ENCODE measurements around the gene SMG7.

The SMG7 gene

DNA sequence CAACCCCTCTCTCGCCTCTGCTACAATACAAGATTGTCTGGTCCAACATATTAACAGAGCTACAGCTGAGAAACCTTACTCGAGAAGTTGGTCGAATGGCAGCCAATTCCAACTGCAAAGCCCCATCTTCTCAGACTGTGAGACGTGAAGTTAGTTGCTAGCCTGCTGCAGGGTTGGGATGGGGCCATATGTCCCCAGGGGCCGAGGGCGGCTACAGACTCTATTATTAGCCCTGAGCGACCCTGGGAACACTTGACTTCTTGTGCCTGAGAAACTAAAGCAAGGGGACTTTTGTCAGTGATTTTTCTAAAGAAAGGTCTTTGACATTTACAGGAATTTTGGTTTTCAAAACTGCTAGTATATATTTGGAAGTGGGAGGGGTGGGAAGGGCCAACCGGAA is 104.2 kb downstream of the SMG7 start:
- Mint-ChIP-seq H3K36me3 (ENCODE audit: low read depth) (no peaks in the 10 kb centered on the region), H3K27me3 (no peaks in the 10 kb centered on the region), H3K4me1 (ENCODE audit: low read depth) (peaks cover 3% of the 10 kb centered on the region), H3K27ac (no peak overlapping the region), H3K4me3 (no peak overlapping the region), H3K9me3 (no peaks in the 10 kb centered on the region)

DNA sequence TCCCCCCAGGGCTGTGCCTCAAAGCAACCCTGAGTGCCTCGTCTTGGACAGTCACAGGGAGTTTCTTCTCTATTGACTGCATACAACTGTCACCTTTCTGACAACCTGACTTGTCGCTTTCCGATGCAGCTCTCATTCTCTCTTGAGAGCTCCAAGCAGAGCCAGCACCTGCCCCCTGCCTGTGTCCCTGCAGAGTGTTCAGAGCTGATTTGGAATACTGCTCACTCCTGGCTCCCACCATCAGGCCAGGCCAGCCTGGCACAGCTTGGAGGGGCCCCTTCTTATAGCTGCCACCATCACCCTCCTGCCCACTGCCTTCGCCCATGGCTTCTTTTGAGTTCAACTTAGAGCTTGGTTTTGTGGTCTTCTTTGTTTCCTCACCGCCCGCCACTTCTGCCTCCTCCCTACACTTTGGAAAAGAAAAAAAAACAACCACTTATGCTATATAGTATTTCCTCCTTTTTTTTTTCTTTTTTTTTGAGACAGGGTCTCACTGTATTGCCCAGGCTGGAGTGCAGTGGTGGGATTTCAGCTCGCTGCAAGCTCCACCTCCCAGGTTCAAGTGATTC is 105.7 kb downstream of the SMG7 start:
- Mint-ChIP-seq H3K27ac (no peak overlapping the region), H3K4me1 (ENCODE audit: low read depth) (peaks cover 3% of the 10 kb centered on the region), H3K4me3 (no peak overlapping the region), H3K27me3 (no peaks in the 10 kb centered on the region), H3K9me3 (no peaks in the 10 kb centered on the region), H3K36me3 (ENCODE audit: low read depth) (no peaks in the 10 kb centered on the region)

- no peaks in the 10 kb centered on the region for H3K27me3 Mint-ChIP-seq
Measured at GRCh38 chr1:183578856-183579255, 106.6 kb downstream of the SMG7 start.

GRCh38 chr1:183580281-183580682 is 108.0 kb downstream of the SMG7 start:
- H3K27ac Mint-ChIP-seq: no peak overlapping the region
- no peaks in the 10 kb centered on the region for H3K36me3 Mint-ChIP-seq (ENCODE audit: low read depth)
- H3K4me1 Mint-ChIP-seq (ENCODE audit: low read depth): peaks cover 3% of the 10 kb centered on the region
- no peaks in the 10 kb centered on the region for H3K9me3 Mint-ChIP-seq
- H3K27me3 Mint-ChIP-seq: no peaks in the 10 kb centered on the region
- H3K4me3 Mint-ChIP-seq: no peak overlapping the region

More at GRCh38 chr1:183578856-183579255, 106.6 kb downstream of the SMG7 start:
- Mint-ChIP-seq H3K4me1 (ENCODE audit: low read depth) (peaks cover 3% of the 10 kb centered on the region), H3K27ac (no peak overlapping the region), H3K4me3 (no peak overlapping the region), H3K36me3 (ENCODE audit: low read depth) (no peaks in the 10 kb centered on the region), H3K9me3 (no peaks in the 10 kb centered on the region)

GRCh38 chr1:183582021-183582713 is 109.9 kb downstream of the SMG7 start:
- Mint-ChIP-seq H3K36me3 (ENCODE audit: low read depth) (no peaks in the 10 kb centered on the region), H3K4me3 (no peak overlapping the region), H3K27me3 (no peaks in the 10 kb centered on the region), H3K9me3 (no peaks in the 10 kb centered on the region), H3K27ac (no peak overlapping the region), H3K4me1 (ENCODE audit: low read depth) (peaks cover 3% of the 10 kb centered on the region)

- H3K9me3 Mint-ChIP-seq: no peaks in the 10 kb centered on the region
- no peaks in the 10 kb centered on the region for H3K27me3 Mint-ChIP-seq
- H3K36me3 Mint-ChIP-seq (ENCODE audit: low read depth): no peaks in the 10 kb centered on the region
- H3K4me1 Mint-ChIP-seq (ENCODE audit: low read depth): peaks cover 3% of the 10 kb centered on the region
- no peak overlapping the region for H3K4me3 Mint-ChIP-seq
- H3K27ac Mint-ChIP-seq: no peak overlapping the region
Measured at GRCh38 chr1:183583466-183583865, 111.2 kb downstream of the SMG7 start.

DNA sequence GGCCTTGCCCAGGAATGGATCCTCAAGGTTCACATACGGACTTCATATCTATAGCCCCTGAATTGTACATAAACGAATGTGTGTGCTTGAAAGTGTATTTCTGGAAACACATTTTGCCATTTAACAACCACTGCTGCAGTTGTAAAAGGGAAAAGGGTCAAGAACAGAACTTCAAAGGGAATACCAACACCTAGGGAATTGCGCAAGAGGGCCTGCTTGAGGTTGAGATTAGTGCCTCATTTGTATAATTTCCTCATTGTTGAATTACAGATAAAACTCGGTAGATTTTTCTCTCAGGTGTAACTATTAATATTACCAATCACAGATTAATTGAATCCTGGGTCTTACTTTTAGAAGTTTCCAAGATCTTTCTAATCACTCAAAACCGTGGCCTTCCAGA is 111.8 kb downstream of the SMG7 start:
- H3K4me1 Mint-ChIP-seq (ENCODE audit: low read depth): peaks cover 7% of the 10 kb centered on the region
- H3K36me3 Mint-ChIP-seq (ENCODE audit: low read depth): no peaks in the 10 kb centered on the region
- H3K4me3 Mint-ChIP-seq: no peak overlapping the region
- H3K9me3 Mint-ChIP-seq: no peaks in the 10 kb centered on the region
- H3K27ac Mint-ChIP-seq: no peak overlapping the region
- no peaks in the 10 kb centered on the region for H3K27me3 Mint-ChIP-seq

- Mint-ChIP-seq H3K36me3 (ENCODE audit: low read depth) (no peaks in the 10 kb centered on the region), H3K27ac (no peak overlapping the region), H3K4me1 (ENCODE audit: low read depth) (peaks cover 16% of the 10 kb centered on the region), H3K9me3 (no peaks in the 10 kb centered on the region), H3K27me3 (no peaks in the 10 kb centered on the region), H3K4me3 (no peak overlapping the region)
Measured at GRCh38 chr1:183585038-183585437, 112.7 kb downstream of the SMG7 start.

DNA sequence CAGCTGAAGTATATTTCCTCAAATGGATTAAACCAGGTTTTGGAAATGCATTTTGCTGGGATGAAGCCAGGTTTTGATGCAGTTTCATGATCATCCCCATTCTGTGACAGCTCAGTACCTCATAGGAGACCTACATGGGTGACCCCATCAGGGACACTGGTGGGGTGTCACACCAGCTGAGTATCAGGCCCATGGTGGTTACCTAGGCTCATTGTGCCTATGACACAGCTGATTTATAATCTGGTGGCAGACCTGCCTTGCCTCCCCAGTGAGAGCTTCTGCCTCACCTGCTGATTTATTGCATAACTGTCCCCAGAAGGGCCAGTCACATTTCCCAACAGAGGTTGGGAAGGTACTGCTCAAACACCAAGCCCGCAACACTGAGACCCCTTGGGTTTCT is 114.2 kb downstream of the SMG7 start:
- H3K4me3 Mint-ChIP-seq: no peak overlapping the region
- peaks cover 27% of the 10 kb centered on the region for H3K4me1 Mint-ChIP-seq (ENCODE audit: low read depth)
- H3K9me3 Mint-ChIP-seq: no peaks in the 10 kb centered on the region
- H3K27me3 Mint-ChIP-seq: no peaks in the 10 kb centered on the region
- H3K36me3 Mint-ChIP-seq (ENCODE audit: low read depth): no peaks in the 10 kb centered on the region
- H3K27ac Mint-ChIP-seq: no peak overlapping the region

DNA sequence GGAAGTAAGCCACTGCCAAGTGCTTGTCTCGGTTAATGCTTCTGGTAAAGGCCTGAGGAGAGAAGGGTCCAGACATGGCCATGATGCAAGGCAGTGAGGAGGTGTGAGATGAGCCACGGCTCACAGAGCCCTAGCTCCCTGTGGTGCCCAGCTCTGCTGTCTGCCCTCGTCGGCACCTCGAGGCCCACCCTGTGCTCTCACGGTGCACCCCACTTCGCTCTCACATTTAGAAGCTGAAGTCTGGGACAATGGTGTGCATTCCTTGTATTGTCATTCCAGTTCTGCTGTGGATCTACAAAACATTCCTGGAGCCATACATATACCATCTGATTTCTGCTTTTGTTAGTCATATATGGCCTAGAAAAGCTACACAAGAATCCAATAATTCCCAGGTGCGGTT is 114.6 kb downstream of the SMG7 start:
- Mint-ChIP-seq H3K36me3 (ENCODE audit: low read depth) (no peaks in the 10 kb centered on the region), H3K27me3 (no peaks in the 10 kb centered on the region), H3K9me3 (no peaks in the 10 kb centered on the region), H3K4me1 (ENCODE audit: low read depth) (peaks cover 30% of the 10 kb centered on the region), H3K4me3 (no peak overlapping the region), H3K27ac (no peak overlapping the region)

DNA sequence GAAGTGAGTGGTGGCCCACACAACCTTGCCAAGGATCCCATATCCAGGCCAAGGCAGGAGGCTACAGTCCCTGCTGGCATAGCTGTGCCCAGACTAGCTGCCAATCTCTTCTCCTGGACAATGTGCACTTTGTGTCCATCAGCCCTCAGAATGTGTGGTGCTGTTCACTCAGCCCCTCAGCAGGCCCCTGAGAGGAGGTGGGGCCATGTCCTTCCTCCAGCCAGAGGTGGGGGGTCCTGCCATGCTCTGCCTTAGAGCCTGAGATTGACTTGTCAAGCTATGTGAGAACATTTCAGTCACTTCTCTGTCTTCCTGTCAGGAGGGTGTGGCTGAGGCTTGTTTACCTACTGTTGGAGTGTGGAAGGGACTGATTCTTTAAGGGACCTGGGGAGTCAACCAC is 116.5 kb downstream of the SMG7 start:
- H3K4me3 Mint-ChIP-seq: peak overlapping the region; percentile 25
- H3K9me3 Mint-ChIP-seq: no peaks in the 10 kb centered on the region
- peaks cover 3% of the 10 kb centered on the region for H3K27me3 Mint-ChIP-seq
- no peak overlapping the region for H3K27ac Mint-ChIP-seq
- no peaks in the 10 kb centered on the region for H3K36me3 Mint-ChIP-seq (ENCODE audit: low read depth)
- peaks cover 49% of the 10 kb centered on the region for H3K4me1 Mint-ChIP-seq (ENCODE audit: low read depth)

DNA sequence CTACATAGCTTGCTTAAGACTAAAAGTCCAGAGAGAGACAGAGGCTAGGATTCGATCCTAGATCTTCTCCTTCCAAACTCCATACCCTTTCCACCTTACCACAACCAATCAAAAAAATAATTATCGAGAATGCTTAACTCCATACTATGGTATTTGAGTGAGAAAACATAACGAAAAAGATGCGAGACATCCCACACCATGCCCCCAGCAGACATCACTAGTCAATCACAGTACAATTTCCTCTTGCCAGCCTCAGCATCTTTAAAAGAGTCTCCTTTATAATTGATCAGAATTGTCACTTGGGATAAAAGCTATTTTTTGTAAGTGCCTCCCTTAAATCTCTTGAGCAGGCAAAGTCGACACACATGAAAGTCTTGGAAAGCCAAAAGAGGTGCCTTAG is 117.1 kb downstream of the SMG7 start:
- Mint-ChIP-seq H3K27me3 (peaks cover 3% of the 10 kb centered on the region), H3K27ac (peak overlapping the region; percentile 84), H3K9me3 (no peaks in the 10 kb centered on the region), H3K36me3 (ENCODE audit: low read depth) (no peaks in the 10 kb centered on the region), H3K4me3 (peak overlapping the region; percentile 31), H3K4me1 (ENCODE audit: low read depth) (peaks cover 50% of the 10 kb centered on the region)

DNA sequence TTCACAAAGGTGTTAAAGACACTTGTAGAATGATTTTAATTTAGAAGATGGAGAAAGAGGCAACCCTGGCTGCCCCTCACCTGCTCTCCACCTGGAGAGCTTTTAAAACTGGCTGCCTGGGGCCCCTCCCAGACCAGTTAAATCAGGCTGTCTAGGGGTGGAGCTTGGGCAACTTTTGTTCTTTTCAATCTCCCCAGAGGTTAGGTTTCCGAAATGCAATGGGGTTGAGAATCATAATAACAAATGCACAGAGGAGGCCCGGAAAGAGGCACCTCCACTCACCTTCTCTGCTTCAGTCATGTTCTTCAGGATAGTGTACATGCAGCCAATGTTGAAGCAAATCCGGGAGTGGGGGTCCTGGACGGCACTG is 117.6 kb downstream of the SMG7 start:
- H3K9me3 Mint-ChIP-seq: no peaks in the 10 kb centered on the region
- peaks cover 50% of the 10 kb centered on the region for H3K4me1 Mint-ChIP-seq (ENCODE audit: low read depth)
- H3K27ac Mint-ChIP-seq: peak overlapping the region; percentile 84
- H3K36me3 Mint-ChIP-seq (ENCODE audit: low read depth): no peaks in the 10 kb centered on the region
- H3K4me3 Mint-ChIP-seq: peak overlapping the region; percentile 31
- peaks cover 3% of the 10 kb centered on the region for H3K27me3 Mint-ChIP-seq

DNA sequence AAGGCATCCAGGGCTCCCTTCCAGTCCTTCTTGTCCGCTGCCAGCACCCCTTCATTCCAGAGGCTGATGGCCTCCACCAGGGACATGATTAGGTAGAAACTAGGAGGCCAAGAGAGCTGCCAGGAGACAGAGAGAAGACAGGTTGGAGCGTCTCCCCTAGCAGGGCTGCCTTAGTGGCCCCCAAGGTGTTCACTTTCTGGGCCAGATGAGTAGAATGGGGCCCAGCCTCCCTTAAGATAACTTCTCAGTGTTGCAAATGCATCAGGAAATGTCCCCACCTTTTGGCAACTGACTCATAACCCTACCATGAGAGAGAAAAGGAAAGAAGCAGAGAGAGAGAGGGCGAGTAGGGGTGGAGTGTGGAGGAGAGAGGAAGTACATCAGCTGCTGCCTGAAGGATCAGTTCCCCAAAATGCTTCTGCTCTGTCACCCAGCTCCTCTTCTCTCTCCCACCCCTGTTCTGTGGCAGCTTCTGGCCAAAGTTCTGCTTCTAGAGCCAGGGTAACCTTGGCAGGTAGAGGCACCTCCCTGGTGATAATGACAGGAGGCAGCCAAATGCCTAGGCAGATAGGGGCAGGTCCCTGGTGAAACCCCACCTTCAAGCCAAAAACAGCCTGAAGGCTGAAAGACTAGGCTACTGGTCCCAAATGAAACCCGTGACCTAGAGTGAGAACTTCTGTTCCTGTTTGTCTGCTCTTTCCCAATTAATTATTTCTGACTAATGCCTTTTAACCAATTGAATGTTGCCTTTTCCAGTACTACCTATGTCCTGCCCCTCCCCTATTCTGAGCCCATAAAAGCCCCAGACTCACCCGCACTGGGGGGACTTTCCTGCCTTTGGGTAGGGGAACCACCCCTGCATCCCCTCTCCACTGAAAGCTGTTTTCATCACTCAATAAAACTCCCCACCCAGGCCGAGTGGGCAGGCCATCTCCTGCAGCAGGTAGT is 118.2 kb downstream of the SMG7 start, which contains the start of gene NCF2:
TSS of gene NCF2 (minus strand) at position 216 of the 948 bp plus-strand sequence. CDS start at position 86, 130 bp downstream.
- peak within 1 kb of the TSS; percentile 84 for H3K27ac Mint-ChIP-seq
- peaks cover 50% of the 10 kb centered on the region for H3K4me1 Mint-ChIP-seq (ENCODE audit: low read depth)
- no peaks in the 10 kb centered on the region for H3K9me3 Mint-ChIP-seq
- H3K36me3 Mint-ChIP-seq (ENCODE audit: low read depth): no peaks in the 10 kb centered on the region
- H3K4me3 Mint-ChIP-seq: peak within 1 kb of the TSS; percentile 31
- H3K27me3 Mint-ChIP-seq: peaks cover 3% of the 10 kb centered on the region

- peak overlapping the region; percentile 43 for H3K27ac Mint-ChIP-seq
Measured at GRCh38 chr1:183592733-183593132, 120.4 kb downstream of the SMG7 start.

More at GRCh38 chr1:183592733-183593132, 120.4 kb downstream of the SMG7 start:
- H3K36me3 Mint-ChIP-seq (ENCODE audit: low read depth): no peaks in the 10 kb centered on the region
- H3K4me1 Mint-ChIP-seq (ENCODE audit: low read depth): peaks cover 50% of the 10 kb centered on the region
- H3K27me3 Mint-ChIP-seq: peaks cover 3% of the 10 kb centered on the region
- no peak overlapping the region for H3K4me3 Mint-ChIP-seq
- H3K9me3 Mint-ChIP-seq: no peaks in the 10 kb centered on the region

All from stimulated activated naive CD8-positive, alpha-beta T cell treated with anti-CD3 and anti-CD28 coated beads, Interleukin-15, Interleukin-2, amounts not matched to agents 100 ng/mL and 50 ng/mL, for 24 hours (primary cell).